GM12891 (cell line): ENCODE results near the gene SLITRK5.

Source experiments
- POLR2A ChIP-seq: IDR thresholded peaks from 2 replicates; pipeline ENCODE4 v1.6.1; 2011; ENCODE audit warnings: low read depth, low read length, control low read depth
- SPI1 ChIP-seq: IDR thresholded peaks from 2 replicates; pipeline ENCODE4 v1.6.1; 2011; ENCODE audit warnings: low read depth, low read length, control low read depth

GRCh38 chr13:87680298-87680697, 9.1 kb downstream of the SLITRK5 start:
- TF ChIP-seq SPI1 (no peak), POLR2A (no peak)
